ENCODE measurements around the gene EPB41L5.
"Not testable (repeated sequence)": the region's sequence is repeated elsewhere in the genome, so short reads cannot be mapped to it uniquely, and the experiment has no call there.

The EPB41L5 gene

DNA sequence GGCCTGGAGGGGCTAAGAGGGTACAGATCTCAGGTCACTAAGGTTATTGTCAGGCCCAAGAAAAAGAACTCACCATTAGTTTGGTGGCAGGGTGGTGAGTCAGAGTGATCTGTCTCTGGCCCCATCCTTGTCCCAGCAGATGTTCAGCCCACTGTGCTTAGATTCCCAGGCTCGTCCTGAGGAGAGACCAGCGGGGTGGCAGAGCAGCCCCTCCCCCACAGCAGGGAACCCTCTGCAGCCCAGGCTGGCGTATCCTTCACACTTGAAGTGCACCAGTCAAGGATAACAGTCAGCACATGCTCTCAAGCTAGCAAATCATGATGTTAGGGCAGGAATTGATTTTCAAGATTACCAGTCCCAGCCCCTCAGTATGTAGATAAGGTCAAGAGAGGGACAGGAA is 167.2 kb downstream of the EPB41L5 start:
- no peak overlapping the region for H3K27ac ChIP-seq
- TF ChIP-seq, protein P1, sequence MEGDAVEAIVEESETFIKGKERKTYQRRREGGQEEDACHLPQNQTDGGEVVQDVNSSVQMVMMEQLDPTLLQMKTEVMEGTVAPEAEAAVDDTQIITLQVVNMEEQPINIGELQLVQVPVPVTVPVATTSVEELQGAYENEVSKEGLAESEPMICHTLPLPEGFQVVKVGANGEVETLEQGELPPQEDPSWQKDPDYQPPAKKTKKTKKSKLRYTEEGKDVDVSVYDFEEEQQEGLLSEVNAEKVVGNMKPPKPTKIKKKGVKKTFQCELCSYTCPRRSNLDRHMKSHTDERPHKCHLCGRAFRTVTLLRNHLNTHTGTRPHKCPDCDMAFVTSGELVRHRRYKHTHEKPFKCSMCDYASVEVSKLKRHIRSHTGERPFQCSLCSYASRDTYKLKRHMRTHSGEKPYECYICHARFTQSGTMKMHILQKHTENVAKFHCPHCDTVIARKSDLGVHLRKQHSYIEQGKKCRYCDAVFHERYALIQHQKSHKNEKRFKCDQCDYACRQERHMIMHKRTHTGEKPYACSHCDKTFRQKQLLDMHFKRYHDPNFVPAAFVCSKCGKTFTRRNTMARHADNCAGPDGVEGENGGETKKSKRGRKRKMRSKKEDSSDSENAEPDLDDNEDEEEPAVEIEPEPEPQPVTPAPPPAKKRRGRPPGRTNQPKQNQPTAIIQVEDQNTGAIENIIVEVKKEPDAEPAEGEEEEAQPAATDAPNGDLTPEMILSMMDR (IDR thresholded peaks at IDR 0.05): no peak
- no peak for TF ChIP-seq ZFX (IDR thresholded peaks at IDR 0.05; ENCODE audit: borderline replicate concordance)

DNA sequence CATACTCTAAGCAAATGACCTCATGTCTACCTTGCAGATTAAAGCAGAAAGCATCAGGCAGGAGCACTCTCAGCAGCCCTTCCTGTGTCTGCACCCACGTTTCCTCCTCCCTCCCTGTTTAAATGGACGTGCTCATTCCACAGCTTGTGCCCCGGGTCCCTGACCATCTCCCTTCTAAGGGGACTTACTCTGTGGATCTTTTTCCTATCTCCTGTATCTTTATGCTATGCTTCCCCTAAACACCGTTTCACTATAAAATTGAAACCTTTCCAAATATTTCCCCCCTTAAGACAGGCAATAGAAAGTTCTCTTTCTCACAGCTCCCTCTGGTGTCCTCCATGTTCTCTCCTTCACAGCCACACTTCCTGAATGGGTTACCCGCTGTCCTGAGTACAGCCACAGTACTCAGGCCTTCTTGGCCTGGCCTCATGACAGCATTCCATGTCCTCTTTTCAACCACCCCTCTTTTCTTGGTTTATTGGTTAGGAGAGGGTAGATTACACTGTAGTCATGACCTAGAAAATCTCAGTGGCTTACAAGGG is 169.2 kb downstream of the EPB41L5 start:
- H3K27ac ChIP-seq: no peak overlapping the region
- TF ChIP-seq, protein P1 (IDR thresholded peaks at IDR 0.05): no peak
- no peak for TF ChIP-seq ZFX (IDR thresholded peaks at IDR 0.05; ENCODE audit: borderline replicate concordance)

DNA sequence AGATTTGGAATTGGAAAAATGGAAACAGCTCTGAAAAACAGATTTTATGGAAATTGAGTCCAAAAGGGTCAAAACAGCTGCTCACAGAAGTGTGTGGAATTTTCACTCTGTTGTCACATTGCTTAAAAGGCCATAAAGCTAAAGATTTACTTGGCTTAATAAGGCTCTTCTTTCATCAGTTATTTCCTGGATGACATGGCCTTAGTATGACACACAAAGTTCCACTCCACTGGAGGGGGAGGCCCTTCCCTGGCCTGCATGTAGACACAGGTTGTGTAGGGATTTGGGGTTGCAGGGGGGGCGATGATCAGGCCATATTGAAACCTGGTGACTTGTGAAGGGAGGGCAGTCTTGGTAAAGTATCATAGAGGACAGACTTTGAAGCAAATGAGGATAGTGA is 176.3 kb downstream of the EPB41L5 start:
- no peak overlapping the region for H3K27ac ChIP-seq
- TF ChIP-seq, protein P1 (IDR thresholded peaks at IDR 0.05): no peak
- no peak for TF ChIP-seq ZFX (IDR thresholded peaks at IDR 0.05; ENCODE audit: borderline replicate concordance)

DNA sequence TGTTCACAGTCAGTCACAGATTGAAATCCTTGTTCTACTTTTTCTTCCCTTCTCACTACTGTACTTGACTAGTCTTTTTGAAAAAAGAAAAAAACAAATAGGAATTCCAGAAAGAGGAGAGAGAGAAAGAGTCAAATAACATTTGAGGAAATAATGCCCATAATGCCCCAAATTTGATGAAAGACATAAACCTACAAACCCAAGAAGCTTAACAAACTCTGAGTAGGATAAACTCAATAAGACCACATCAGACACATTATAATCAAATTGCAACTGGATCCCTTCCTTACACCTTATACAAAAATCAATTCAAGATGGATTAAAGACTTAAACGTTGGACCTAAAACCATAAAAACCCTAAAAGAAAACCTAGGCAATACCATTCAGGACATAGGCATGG is 179.4 kb downstream of the EPB41L5 start:
- TF ChIP-seq, protein P1 (IDR thresholded peaks at IDR 0.05): no peak
- TF ChIP-seq ZFX (IDR thresholded peaks at IDR 0.05; ENCODE audit: borderline replicate concordance): no peak
- no peak overlapping the region for H3K27ac ChIP-seq

DNA sequence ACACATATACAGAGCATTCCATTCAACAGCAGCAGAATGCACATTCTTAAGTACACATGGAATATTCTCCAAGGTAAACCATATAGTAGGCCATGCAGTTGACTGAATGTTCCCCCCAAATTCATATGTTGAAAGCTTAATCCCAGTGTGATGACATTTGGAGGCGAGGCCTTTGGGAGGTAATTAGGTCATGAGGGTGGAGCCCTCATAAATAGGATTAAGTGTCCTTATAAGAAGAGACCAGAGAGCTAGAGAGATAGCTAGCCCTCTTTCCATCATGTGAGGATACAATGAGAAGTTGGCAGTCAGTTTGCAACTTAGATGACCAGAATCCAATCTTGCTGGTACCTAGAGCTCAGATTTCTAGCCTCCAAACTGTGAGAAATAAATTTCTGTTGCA is 182.7 kb downstream of the EPB41L5 start:
- no peak for TF ChIP-seq ZFX (IDR thresholded peaks at IDR 0.05; ENCODE audit: borderline replicate concordance)
- TF ChIP-seq, protein P1 (IDR thresholded peaks at IDR 0.05): no peak
- no peak overlapping the region for H3K27ac ChIP-seq

DNA sequence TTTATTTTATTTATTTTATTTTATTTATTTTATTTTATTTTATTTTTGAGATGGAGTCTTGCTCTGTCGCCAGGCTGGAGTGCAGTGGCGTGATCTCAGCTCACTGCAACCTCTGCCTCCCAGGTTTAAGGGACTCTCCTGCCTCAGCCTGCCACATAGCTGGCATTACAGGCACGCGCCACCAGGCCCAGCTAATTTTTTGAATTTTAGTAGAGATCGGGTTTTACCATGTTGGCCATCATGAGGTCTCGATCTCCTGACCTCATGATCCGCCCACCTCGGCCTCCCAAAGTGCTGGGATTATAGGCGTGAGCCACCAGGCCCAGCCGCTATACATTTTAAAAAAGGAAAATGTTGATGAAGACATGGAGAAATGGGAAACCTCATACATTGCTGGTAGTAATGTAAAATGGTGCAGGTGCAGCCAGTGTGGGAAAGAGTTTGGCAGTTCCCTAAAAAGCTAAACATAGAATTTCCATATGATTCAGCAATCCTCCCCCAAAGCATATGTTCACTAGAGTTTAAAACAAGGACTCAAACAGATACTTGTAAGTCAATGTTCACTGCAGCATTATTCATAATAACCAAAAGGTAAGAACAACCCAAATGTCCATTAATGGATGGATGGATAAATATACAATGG is 187.1 kb downstream of the EPB41L5 start:
- H3K27ac ChIP-seq: not testable (repeated sequence)

DNA sequence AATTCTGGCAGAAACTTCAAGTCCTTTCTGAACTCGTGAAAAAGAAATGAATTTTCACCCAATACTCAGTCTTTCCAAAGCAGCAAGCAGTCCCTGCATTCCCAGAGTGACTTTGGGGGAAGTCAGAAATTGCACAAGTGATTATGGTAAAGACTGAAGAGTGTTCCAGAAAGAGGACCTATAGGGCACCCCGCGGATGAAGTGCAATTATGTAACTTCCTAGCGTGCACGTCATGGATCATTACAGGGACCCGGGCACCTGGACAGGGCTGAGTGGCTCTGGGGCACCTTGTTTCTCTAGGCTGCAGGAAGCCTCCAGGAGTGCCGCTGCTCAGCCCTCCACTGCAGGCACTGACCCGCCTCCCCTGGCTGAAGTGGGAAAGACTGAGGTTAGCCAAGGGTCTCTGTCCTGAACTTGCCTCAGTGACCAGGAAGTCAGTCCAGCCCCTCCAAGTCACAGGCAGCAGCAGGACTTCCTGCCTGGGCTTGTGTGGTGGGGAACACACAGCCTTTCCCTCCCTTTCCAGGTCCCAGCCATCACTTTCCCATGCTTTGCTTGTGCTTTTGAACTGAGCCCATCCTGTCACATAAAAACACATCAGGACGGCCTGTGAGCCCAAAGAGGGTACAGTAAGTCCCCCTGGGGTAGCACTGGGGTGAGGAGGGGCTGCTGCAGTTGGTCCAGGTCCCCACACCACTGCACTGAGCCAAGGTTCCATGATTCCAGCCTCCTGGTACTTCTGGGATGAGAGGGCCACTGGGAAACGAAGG is 190.6 kb downstream of the EPB41L5 start:
- no peak overlapping the region for H3K27ac ChIP-seq
- no peak for TF ChIP-seq ZFX (IDR thresholded peaks at IDR 0.05; ENCODE audit: borderline replicate concordance)
- TF ChIP-seq, protein P1 (IDR thresholded peaks at IDR 0.05): no peak

Data from 22Rv1 (cell line).